PC-9 (cell line): ENCODE results near the gene STEAP1B.

ENCODE experiments used
- CTCF ChIP-seq: fragments of 200-600 bp; sonication (generic); conservative IDR thresholded peaks from 2 replicates; pipeline ENCODE4 v1.6.1; 2017; ENCODE audit warnings: mixed run types, antibody characterized with exemption, mild to moderate bottlenecking, moderate library complexity
- EZH2 ChIP-seq: fragments of 200-600 bp; sonication (generic); IDR thresholded peaks from 2 replicates; pipeline ENCODE4 v1.8.0; 2017; ENCODE audit warnings: antibody characterized with exemption, low read depth

GRCh38 chr7:22420008-22420407 lies 80.0 kb downstream of the STEAP1B start:
- TF ChIP-seq CTCF (no peak), EZH2 (no peak)
